ENCODE data around the gene CBX6. TPM values are rescaled to one million over a fixed set of nuclear protein-coding genes. Genes with fewer than 3 reads are reported as not detected.

CBX6 gene
- total RNA-seq, 1 experiment from 2014 or later = 136 TPM

GRCh38 chr22:38850399-38850798 lies 21.6 kb downstream of the CBX6 start:
- CTCF ChIA-PET = interaction anchor here (1.5 kb wide), 1 partner anchor 81 kb away, joined by 4 read pairs; no protein-coding TSS in a partner anchor
- Histone ChIP-seq H3K9me3 (ENCODE audit: insufficient read depth, low read depth) (no peaks in the 10 kb centered on the region), H3K79me2 (ENCODE audit: low read depth) (no peaks in the 10 kb centered on the region), H3K27ac (no peak overlapping the region), H3K9me2 (ENCODE audit: insufficient read depth) (no peaks in the 10 kb centered on the region), H3K4me3 (no peak overlapping the region), H3K4me1 (replicated peaks; ENCODE audit: insufficient read depth) (peaks cover 14% of the 10 kb centered on the region), H3K27me3 (ENCODE audit: insufficient read depth, low read depth) (no peaks in the 10 kb centered on the region), H3K36me3 (ENCODE audit: low read depth) (no peaks in the 10 kb centered on the region), H4K20me1 (ENCODE audit: insufficient read depth) (no peaks in the 10 kb centered on the region), H3K4me2 (no peak overlapping the region), H3F3A (ENCODE audit: insufficient read depth, low read depth) (peaks cover 30% of the 10 kb centered on the region; the same call in 1 of the 2 replicates), H2AFZ (no peak overlapping the region)
- intact Hi-C loops (cut with micrococcal nuclease; ENCODE audit: unreplicated experiment) = no loop called here
- no TSS peak for BruUV-seq (replicated peaks)
- TF ChIP-seq CTCF (conservative IDR thresholded peaks at IDR 0.05) (no peak), EZH2 (IDR thresholded peaks at IDR 0.05; ENCODE audit: low read depth) (no peak)
- POLR2A ChIA-PET (ENCODE audit: unreplicated experiment) = interaction anchor here (0.6 kb wide), 1 partner anchor 48 kb away, joined by 9 read pairs; no protein-coding TSS in a partner anchor
- no peak for DNase-seq

GRCh38 chr22:38849811-38850210 lies 22.2 kb downstream of the CBX6 start:
- no peak overlapping the region for H2AFZ ChIP-seq
- BruUV-seq (replicated peaks) = no TSS peak
- H3K27me3 ChIP-seq (ENCODE audit: insufficient read depth, low read depth) = no peaks in the 10 kb centered on the region; the same call in 1 of the 2 replicates
- ChIA-PET CTCF (interaction anchor here (0.5 kb wide), 1 partner anchor 366 kb away, joined by 8 read pairs; no protein-coding TSS in a partner anchor), POLR2A (ENCODE audit: unreplicated experiment) (no interaction called here)
- H3K79me2 ChIP-seq (ENCODE audit: low read depth) = no peaks in the 10 kb centered on the region
- H3K36me3 ChIP-seq (ENCODE audit: low read depth) = no peaks in the 10 kb centered on the region
- peaks cover 36% of the 10 kb centered on the region; the same call in 1 of the 2 replicates for H3F3A ChIP-seq (ENCODE audit: insufficient read depth, low read depth)
- intact Hi-C loops (cut with micrococcal nuclease; ENCODE audit: unreplicated experiment) = no loop called here
- H3K9me3 ChIP-seq (ENCODE audit: insufficient read depth, low read depth) = no peaks in the 10 kb centered on the region
- no peak overlapping the region for H3K27ac ChIP-seq
- no peaks in the 10 kb centered on the region for H3K9me2 ChIP-seq (ENCODE audit: insufficient read depth)
- peaks cover 14% of the 10 kb centered on the region for H3K4me1 ChIP-seq (replicated peaks; ENCODE audit: insufficient read depth)
- TF ChIP-seq EZH2 (IDR thresholded peaks at IDR 0.05; ENCODE audit: low read depth) (no peak), CTCF (conservative IDR thresholded peaks at IDR 0.05) (no peak)
- no peaks in the 10 kb centered on the region for H4K20me1 ChIP-seq (ENCODE audit: insufficient read depth)
- H3K4me2 ChIP-seq = no peak overlapping the region
- DNase-seq = no peak
- H3K4me3 ChIP-seq = no peak overlapping the region

GRCh38 chr22:38846412-38846811 lies 25.6 kb downstream of the CBX6 start:
- intact Hi-C loops (cut with micrococcal nuclease; ENCODE audit: unreplicated experiment) = no loop called here
- Histone ChIP-seq H3K4me1 (replicated peaks; ENCODE audit: insufficient read depth) (peaks cover 27% of the 10 kb centered on the region), H3K9me2 (ENCODE audit: insufficient read depth) (no peaks in the 10 kb centered on the region), H3K36me3 (ENCODE audit: low read depth) (no peaks in the 10 kb centered on the region), H3F3A (ENCODE audit: insufficient read depth, low read depth) (peaks cover 37% of the 10 kb centered on the region; the same call in 1 of the 2 replicates), H3K4me3 (no peak overlapping the region), H3K9me3 (ENCODE audit: insufficient read depth, low read depth) (no peaks in the 10 kb centered on the region), H3K4me2 (no peak overlapping the region), H2AFZ (no peak overlapping the region), H3K27ac (no peak overlapping the region), H3K27me3 (ENCODE audit: insufficient read depth, low read depth) (no peaks in the 10 kb centered on the region; the same call in 1 of the 2 replicates), H3K79me2 (ENCODE audit: low read depth) (no peaks in the 10 kb centered on the region), H4K20me1 (ENCODE audit: insufficient read depth) (no peaks in the 10 kb centered on the region)
- POLR2A ChIA-PET (ENCODE audit: unreplicated experiment) = no interaction called here
- TF ChIP-seq EZH2 (IDR thresholded peaks at IDR 0.05; ENCODE audit: low read depth) = no peak
- TF ChIP-seq CTCF (conservative IDR thresholded peaks at IDR 0.05) = no peak
- CTCF ChIA-PET = interaction anchor here (0.6 to 0.7 kb wide), 2 partner anchors 75 to 124 kb away, joined by 3 to 4 read pairs; no protein-coding TSS in a partner anchor
- DNase-seq = no peak
- no TSS peak for BruUV-seq (replicated peaks)
